ENCODE results near the gene SLC39A11.

DNA sequence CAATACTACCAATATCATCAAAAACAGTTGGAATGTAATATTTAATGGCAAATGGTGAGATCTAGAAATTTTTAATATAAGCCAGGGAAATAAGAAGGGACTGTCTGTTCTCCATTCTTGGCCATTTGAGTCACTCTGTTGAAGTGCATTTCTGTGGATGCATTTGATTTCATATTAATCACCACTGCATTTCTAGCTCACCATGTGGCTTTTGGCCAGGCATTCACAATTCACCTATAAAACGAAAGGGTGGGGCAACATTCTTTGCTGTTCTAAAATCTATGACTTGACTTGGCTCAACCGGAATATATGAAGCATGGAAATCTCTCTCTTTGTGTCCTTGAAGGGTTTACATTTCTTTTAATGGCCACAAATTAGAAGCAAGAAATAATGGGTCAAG, 483.0 kb downstream of the SLC39A11 start:
- TF ChIP-seq, protein P1, sequence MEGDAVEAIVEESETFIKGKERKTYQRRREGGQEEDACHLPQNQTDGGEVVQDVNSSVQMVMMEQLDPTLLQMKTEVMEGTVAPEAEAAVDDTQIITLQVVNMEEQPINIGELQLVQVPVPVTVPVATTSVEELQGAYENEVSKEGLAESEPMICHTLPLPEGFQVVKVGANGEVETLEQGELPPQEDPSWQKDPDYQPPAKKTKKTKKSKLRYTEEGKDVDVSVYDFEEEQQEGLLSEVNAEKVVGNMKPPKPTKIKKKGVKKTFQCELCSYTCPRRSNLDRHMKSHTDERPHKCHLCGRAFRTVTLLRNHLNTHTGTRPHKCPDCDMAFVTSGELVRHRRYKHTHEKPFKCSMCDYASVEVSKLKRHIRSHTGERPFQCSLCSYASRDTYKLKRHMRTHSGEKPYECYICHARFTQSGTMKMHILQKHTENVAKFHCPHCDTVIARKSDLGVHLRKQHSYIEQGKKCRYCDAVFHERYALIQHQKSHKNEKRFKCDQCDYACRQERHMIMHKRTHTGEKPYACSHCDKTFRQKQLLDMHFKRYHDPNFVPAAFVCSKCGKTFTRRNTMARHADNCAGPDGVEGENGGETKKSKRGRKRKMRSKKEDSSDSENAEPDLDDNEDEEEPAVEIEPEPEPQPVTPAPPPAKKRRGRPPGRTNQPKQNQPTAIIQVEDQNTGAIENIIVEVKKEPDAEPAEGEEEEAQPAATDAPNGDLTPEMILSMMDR (IDR thresholded peaks at IDR 0.05): no peak
- TF ChIP-seq POLR2A (IDR thresholded peaks at IDR 0.05): no peak

All from esophagus squamous epithelium (tissue), 4 donors.